ENCODE measurements around the gene STK10. TPM values are rescaled to one million over a fixed set of nuclear protein-coding genes. Genes with fewer than 3 reads are reported as not detected.
A peak's percentile ranks its signal among the peaks of the same experiment; 100 is the strongest.
"Not testable (repeated sequence)": the region's sequence is repeated elsewhere in the genome, so short reads cannot be mapped to it uniquely, and the experiment has no call there.

The STK10 gene
- total and polyA plus RNA-seq, 4 donors, result 17.2 to 65.4 (median 43.6) TPM

- ATAC-seq (ENCODE audit: insufficient read depth, low FRiP score), result no peak
- H3K27ac ChIP-seq (ENCODE audit: low read depth in 1 of 2, low read length in 1 of 2), result no peak overlapping the region
These were observed 156.0 kb downstream of the STK10 start for GRCh38 chr5:172031894-172032461.

GRCh38 chr5:172029876-172030275 is 158.1 kb downstream of the STK10 start:
- TF ChIP-seq CTCF (IDR thresholded peaks at IDR 0.05; ENCODE audit: control extremely low read depth, extremely low read depth), result no peak

More at GRCh38 chr5:172031894-172032461, 156.0 kb downstream of the STK10 start:
- Histone ChIP-seq H3K9ac (ENCODE audit: insufficient read depth in 1 of 2, low read length in 2 of 2) (no peak overlapping the region), H3K4me1 (ENCODE audit: control insufficient read depth in 5 of 5, insufficient read depth in 5 of 5, low read length in 5 of 5) (no peaks in the 10 kb centered on the region), H3K9me3 (ENCODE audit: control insufficient read depth in 4 of 4, insufficient read depth in 3 of 4, low read length in 3 of 4) (no peaks in the 10 kb centered on the region), H3K4me3 (no peak overlapping the region), H3K27me3 (ENCODE audit: control insufficient read depth in 3 of 3, insufficient read depth in 3 of 3, low read length in 2 of 3) (no peaks in the 10 kb centered on the region), H3K36me3 (ENCODE audit: control insufficient read depth in 4 of 4, insufficient read depth in 4 of 4, low read length in 4 of 4) (no peaks in the 10 kb centered on the region)
- 97% methylated on average over 4 of the region's 4 CpGs for WGBS, 2 donors
- TF ChIP-seq CTCF (IDR thresholded peaks at IDR 0.05; ENCODE audit: control extremely low read depth, extremely low read depth), result no peak
- no peak for DNase-seq

GRCh38 chr5:172028167-172028566 is 159.9 kb downstream of the STK10 start:
- DNase-seq (no peak), ATAC-seq (ENCODE audit: insufficient read depth, low FRiP score) (no peak)
- no peak for TF ChIP-seq CTCF (IDR thresholded peaks at IDR 0.05; ENCODE audit: control extremely low read depth, extremely low read depth)
- Histone ChIP-seq H3K9ac (ENCODE audit: insufficient read depth in 1 of 2, low read length in 2 of 2) (no peak overlapping the region), H3K27me3 (ENCODE audit: control insufficient read depth in 3 of 3, insufficient read depth in 3 of 3, low read length in 2 of 3) (no peaks in the 10 kb centered on the region), H3K4me3 (no peak overlapping the region), H3K27ac (ENCODE audit: low read depth in 1 of 2, low read length in 1 of 2) (no peak overlapping the region), H3K36me3 (ENCODE audit: control insufficient read depth in 4 of 4, insufficient read depth in 4 of 4, low read length in 4 of 4) (no peaks in the 10 kb centered on the region), H3K4me1 (ENCODE audit: control insufficient read depth in 5 of 5, insufficient read depth in 5 of 5, low read length in 5 of 5) (no peaks in the 10 kb centered on the region), H3K9me3 (ENCODE audit: control insufficient read depth in 4 of 4, insufficient read depth in 3 of 4, low read length in 3 of 4) (no peaks in the 10 kb centered on the region)
- WGBS, 2 donors, result 81 to 86% methylated on average over 4 of the region's 4 CpGs

More at GRCh38 chr5:172029876-172030275, 158.1 kb downstream of the STK10 start:
- Histone ChIP-seq H3K27me3 (ENCODE audit: control insufficient read depth in 3 of 3, insufficient read depth in 3 of 3, low read length in 2 of 3) (no peaks in the 10 kb centered on the region), H3K9me3 (ENCODE audit: control insufficient read depth in 4 of 4, insufficient read depth in 3 of 4, low read length in 3 of 4) (no peaks in the 10 kb centered on the region), H3K27ac (ENCODE audit: low read depth in 1 of 2, low read length in 1 of 2) (no peak overlapping the region), H3K36me3 (ENCODE audit: control insufficient read depth in 4 of 4, insufficient read depth in 4 of 4, low read length in 4 of 4) (no peaks in the 10 kb centered on the region), H3K4me3 (no peak overlapping the region), H3K9ac (ENCODE audit: insufficient read depth in 1 of 2, low read length in 2 of 2) (no peak overlapping the region), H3K4me1 (ENCODE audit: control insufficient read depth in 5 of 5, insufficient read depth in 5 of 5, low read length in 5 of 5) (no peaks in the 10 kb centered on the region)
- no peak for DNase-seq
- no peak for ATAC-seq (ENCODE audit: insufficient read depth, low FRiP score)

- H3K4me3 ChIP-seq; H3K9ac ChIP-seq (ENCODE audit: insufficient read depth in 1 of 2, low read length in 2 of 2); H3K36me3 ChIP-seq (ENCODE audit: control insufficient read depth in 4 of 4, insufficient read depth in 4 of 4, low read length in 4 of 4); H3K4me1 ChIP-seq (ENCODE audit: control insufficient read depth in 5 of 5, insufficient read depth in 5 of 5, low read length in 5 of 5); H3K27me3 ChIP-seq (ENCODE audit: control insufficient read depth in 3 of 3, insufficient read depth in 3 of 3, low read length in 2 of 3); H3K27ac ChIP-seq (ENCODE audit: low read depth in 1 of 2, low read length in 1 of 2); H3K9me3 ChIP-seq (ENCODE audit: control insufficient read depth in 4 of 4, insufficient read depth in 3 of 4, low read length in 3 of 4); ATAC-seq (ENCODE audit: insufficient read depth, low FRiP score): not testable (repeated sequence)
- DNase-seq, result peak in 2 of 3 donors; percentile 26 to 36
- 85 to 91% methylated on average over 10 of the region's 10 CpGs for WGBS, 2 donors
These were observed 167.8 kb downstream of the STK10 start for GRCh38 chr5:172020110-172020786.
